GM12878 (cell line): Measurements from ENCODE around the gene GABBR2. TPM values are rescaled to one million over a fixed set of nuclear protein-coding genes. Genes with fewer than 3 reads are reported as not detected.

Experiments
- ATAC-seq: fragments of 200-7000 bp; cut with Tn5 transposase; 3 replicates; pipeline ENCODE4 v1.9.1; 2020; ENCODE audit warnings: mild to moderate bottlenecking, moderate library complexity
- BruUV-seq: library from RNA; stranded (reverse); fragments of 400-500 nt; replicated peaks from 2 replicates; lab custom pipeline; 2021; lab: Mats Ljungman, UMichigan
- CTCF ChIA-PET: fragments of 300-600 bp; sonication (Branson Sonifier 250); formaldehyde crosslinking; extraction: SDS; loops from one replicate; lab custom pipeline; 2021; ENCODE audit warnings: inconsistent platforms; lab: Yijun Ruan, JAX
- POLR2A ChIA-PET: fragments of 350-600 bp; formaldehyde crosslinking; extraction: SDS; loops from one replicate; lab custom pipeline; 2021; ENCODE audit warnings: inconsistent platforms; lab: Charles Lee
- RAD21 ChIA-PET: fragments of 300-600 bp; sonication (Branson Sonifier 250); formaldehyde crosslinking; loops from one replicate; lab custom pipeline; 2023; ENCODE audit warnings: antibody characterized with exemption; ENCODE audit not compliant: unreplicated experiment; lab: Charles Lee
- SMC1A ChIA-PET: fragments of 300-600 bp; sonication (Branson Sonifier 250); formaldehyde crosslinking; loops from one replicate; lab custom pipeline; 2023; ENCODE audit not compliant: unreplicated experiment, uncharacterized antibody; lab: Charles Lee
- DNase-seq: peaks from one replicate; pipeline ENCODE4 v3.0.0-alpha.2; 2011; ENCODE audit warnings: low read depth, low spot score
- FAIRE-seq: peaks from 3 replicates; lab custom pipeline; 2011; peaks lifted over from hg19 to GRCh38; lab: Jason Lieb, UNC
- H2AFZ ChIP-seq: 2 replicates; pipeline ENCODE4 v1.6.0; 2011; ENCODE audit warnings: low read depth, low read length, control low read depth; ENCODE audit not compliant: control insufficient read depth
- H3K27ac ChIP-seq: 2 replicates; pipeline ENCODE4 v1.5.1; 2011; ENCODE audit warnings: control low read depth; ENCODE audit not compliant: control insufficient read depth, insufficient read depth
- H3K27me3 ChIP-seq, 2 experiments: replicated peaks in 1 of 2; 2 replicates each; pipeline versions ENCODE4 v1.6.0 to v1.6.1; 2011; ENCODE audit warnings: low read length in 1 of 2; ENCODE audit not compliant: control insufficient read depth in 2 of 2, insufficient read depth in 2 of 2
- H3K36me3 ChIP-seq, 2 experiments: 2 replicates each; pipeline ENCODE4 v1.5.1; 2011; ENCODE audit warnings: low read length in 1 of 2; ENCODE audit not compliant: control insufficient read depth in 2 of 2, insufficient read depth in 2 of 2
- H3K4me1 ChIP-seq: 2 replicates; pipeline ENCODE4 v1.6.1; 2011; ENCODE audit warnings: mild to moderate bottlenecking, low read length, moderate library complexity, mixed read lengths; ENCODE audit not compliant: control insufficient read depth, insufficient read depth
- H3K4me2 ChIP-seq: 2 replicates; pipeline ENCODE4 v1.6.0; 2011; ENCODE audit warnings: control low read depth; ENCODE audit not compliant: control insufficient read depth, insufficient read depth
- H3K4me3 ChIP-seq: fragments of 200-600 bp; sonication (generic); 2 replicates; pipeline ENCODE4 v1.5.1; 2016
- H3K79me2 ChIP-seq: 2 replicates; pipeline ENCODE4 v1.6.0; 2011; ENCODE audit warnings: low read length; ENCODE audit not compliant: control insufficient read depth, insufficient read depth
- H3K9ac ChIP-seq: 2 replicates; pipeline ENCODE4 v1.8.0; 2011; ENCODE audit warnings: low read length, control low read depth, mixed read lengths; ENCODE audit not compliant: control insufficient read depth, insufficient read depth
- H3K9me3 ChIP-seq: replicated peaks from 3 replicates; pipeline ENCODE4 v1.5.1; 2011; ENCODE audit warnings: mild to moderate bottlenecking, low read length; ENCODE audit not compliant: control insufficient read depth, insufficient read depth
- H4K20me1 ChIP-seq: 2 replicates; pipeline ENCODE4 v1.6.0; 2011; ENCODE audit not compliant: control insufficient read depth, insufficient read depth
- EP300 ChIP-seq, 2 experiments: fragments of 150-350 bp in 1 of 2; IDR thresholded peaks; 2 replicates each; pipeline ENCODE4 v1.6.1; 2011 to 2012; ENCODE audit warnings: low read depth in 2 of 2, low read length in 2 of 2, borderline replicate concordance in 1 of 2, improper control_type of control experiment in 1 of 2, inconsistent platforms in 1 of 2; ENCODE audit not compliant: control insufficient read depth in 1 of 2
- HDAC6 ChIP-seq: fragments of 200-600 bp; sonication (generic); IDR thresholded peaks from one replicate; pipeline ENCODE4 v1.8.0; 2017; ENCODE audit warnings: antibody characterized with exemption; ENCODE audit not compliant: unreplicated experiment
- JUNB ChIP-seq: IDR thresholded peaks from 2 replicates; pipeline ENCODE4 v1.6.1; 2016; ENCODE audit warnings: antibody characterized with exemption, mild to moderate bottlenecking
- JUND ChIP-seq: IDR thresholded peaks from 2 replicates; pipeline ENCODE4 v1.6.1; 2012; ENCODE audit warnings: low read depth, mild to moderate bottlenecking, low read length, improper control_type of control experiment, moderate library complexity
- MEF2B ChIP-seq: fragments of 450-650 bp; IDR thresholded peaks from 2 replicates; pipeline ENCODE4 v1.6.1; 2018; ENCODE audit warnings: mild to moderate bottlenecking, moderate library complexity; ENCODE audit not compliant: partially characterized antibody, poor library complexity, severe bottlenecking
- MYC ChIP-seq: IDR thresholded peaks from 2 replicates; pipeline ENCODE4 v1.6.1; 2011; ENCODE audit warnings: mild to moderate bottlenecking, low read length, moderate library complexity, inconsistent platforms; ENCODE audit not compliant: insufficient read depth, insufficient replicate concordance, insufficient read length, severe bottlenecking
- NFYA ChIP-seq: IDR thresholded peaks from 2 replicates; pipeline ENCODE4 v1.6.1; 2011; ENCODE audit warnings: low read depth, mild to moderate bottlenecking, low read length, improper control_type of control experiment, borderline replicate concordance
- RELA ChIP-seq: fragments of 450-650 bp; IDR thresholded peaks from 2 replicates; pipeline ENCODE4 v1.8.0; 2014; ENCODE audit warnings: borderline replicate concordance; ENCODE audit not compliant: partially characterized antibody
- RFX5 ChIP-seq: IDR thresholded peaks from 2 replicates; pipeline ENCODE4 v1.6.1; 2011; ENCODE audit warnings: low read depth, low read length, improper control_type of control experiment
- SPI1 ChIP-seq: IDR thresholded peaks from 2 replicates; pipeline ENCODE4 v1.6.1; 2011; ENCODE audit warnings: low read depth, mild to moderate bottlenecking, low read length, moderate library complexity, borderline replicate concordance; ENCODE audit not compliant: insufficient read depth
- TARDBP ChIP-seq: IDR thresholded peaks from 2 replicates; pipeline ENCODE4 v1.6.1; 2016; ENCODE audit warnings: borderline replicate concordance
- TCF12 ChIP-seq: IDR thresholded peaks from 2 replicates; pipeline ENCODE4 v1.6.1; 2011; ENCODE audit warnings: low read depth, mild to moderate bottlenecking, low read length
- ZNF622 ChIP-seq: fragments of 450-650 bp; IDR thresholded peaks from 2 replicates; pipeline ENCODE4 v1.6.1; 2017; ENCODE audit warnings: mild to moderate bottlenecking, inconsistent platforms
- WGBS: methylation state at CpG from one replicate; pipeline ENCODE4 v1.1.6; 2016; ENCODE audit warnings: low lambda C conversion rate; ENCODE audit not compliant: insufficient replicate concordance, insufficient coverage; ENCODE audit errors: missing lambda C conversion rate; 5-methylcytosine and 5-hydroxymethylcytosine counted together
- in situ Hi-C: fragments of 300-500 bp; cut with MboI; formaldehyde crosslinking; loops from 9 replicates; pipeline ENCODE4 v1.14.3; 2018; ENCODE audit warnings: mixed read lengths
- intact Hi-C: fragments of 100-400 bp; cut with micrococcal nuclease; formaldehyde crosslinking; loops from one replicate; pipeline ENCODE4 v1.14.2; 2022; ENCODE audit not compliant: unreplicated experiment
- polyA plus RNA-seq, 11 experiments: library from polyadenylated mRNA; depleted of rRNA in 4 of 11; unstranded in 6 of 11; stranded (reverse) in 5 of 11; fragments of >200 nt; fragmentation: Nextera tagmentation in 4 of 11; fragmentation: Illumina TruSeq in 1 of 11; extraction: Ambion mirVana in 4 of 11; extraction: Trizol in 1 of 11; gene quantifications; 1 replicate in 1 of 11; 2 replicates in 10 of 11; pipeline versions ENCODE4 v1.2.1 to v1.2.3, GENCODE V29; 2011 to 2016; ENCODE audit warnings: inconsistent platforms in 2 of 11, missing spikeins in 2 of 11, low read depth in 1 of 11
- total RNA-seq, 4 experiments: library from RNA; depleted of rRNA in 3 of 4; stranded (reverse); fragments of >200 nt in 3 of 4; fragmentation: Illumina TruSeq in 1 of 4; extraction: Trizol in 1 of 4; gene quantifications; 2 replicates each; pipeline versions ENCODE4 v1.2.1 to v1.2.3, GENCODE V29; 2013 to 2021
- TF ChIP-seq, protein P1 (sequence below): IDR thresholded peaks from 2 replicates; pipeline ENCODE4 v1.6.1; 2012; ENCODE audit warnings: mild to moderate bottlenecking, low read depth, low read length
- TF ChIP-seq, protein P2 (sequence below): fragments of 150-350 bp; IDR thresholded peaks from 2 replicates; pipeline ENCODE4 v1.6.1; 2016; ENCODE audit warnings: low read depth, low read length

Gene GABBR2
- total and polyA plus RNA-seq, 10 of the 15 experiments (the other 5 are each of a cell fraction or from before 2014, with no cell fraction given), result 0.02 to 2.2 (median 0.06) TPM; not detected in 2

DNA sequence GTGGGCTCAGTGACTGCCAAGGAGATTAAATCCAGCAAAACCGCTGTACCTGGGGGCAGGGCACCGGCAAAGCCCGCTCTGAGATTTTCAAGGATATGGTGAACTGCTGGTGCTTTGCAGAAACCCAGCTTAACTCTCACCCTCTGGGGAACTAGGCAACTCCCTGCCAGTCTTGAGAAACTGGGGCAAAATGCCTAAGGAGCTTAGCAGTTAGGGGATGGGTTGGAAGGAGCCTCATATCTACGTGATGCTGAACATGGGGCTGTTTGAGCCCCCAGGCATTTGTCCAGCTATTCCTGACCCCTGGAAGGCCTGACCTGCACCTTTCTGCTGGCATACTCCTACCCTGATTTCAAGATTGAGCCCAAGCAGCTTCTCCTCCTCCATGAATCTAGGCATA lies 344.6 kb downstream of the GABBR2 start:
- DNase-seq (no peak), FAIRE-seq (no peak), ATAC-seq (no peak)
- H3K4me3 ChIP-seq, result no peak overlapping the region
- intact Hi-C loops (no loop called here), in situ Hi-C loops (no loop called here)
- ChIA-PET CTCF (no interaction called here), SMC1A (interaction anchor here (0.6 kb wide), 1 partner anchor 157 kb away, joined by 3 read pairs; no protein-coding TSS in a partner anchor), RAD21 (no interaction called here), POLR2A (no interaction called here)
- H2AFZ ChIP-seq, result no peak overlapping the region
- no TSS peak for BruUV-seq
- no peaks in the 10 kb centered on the region for H3K36me3 ChIP-seq
- no peaks in the 10 kb centered on the region for H3K79me2 ChIP-seq
- no peaks in the 10 kb centered on the region for H4K20me1 ChIP-seq
- TF ChIP-seq JUND, result no peak
- no peak for TF ChIP-seq TCF12
- TF ChIP-seq RELA, result no peak
- no peak for TF ChIP-seq MEF2B
- TF ChIP-seq ZNF622, result no peak
- TF ChIP-seq SPI1, result no peak
- TF ChIP-seq EP300 (IDR thresholded peaks at IDR 0.05; ENCODE audit: borderline replicate concordance in 1 of 2, control insufficient read depth in 1 of 2, low read depth in 2 of 2, low read length in 2 of 2), result no peak
- no peak for TF ChIP-seq TARDBP
- no peak for TF ChIP-seq MYC
- no peak for TF ChIP-seq NFYA
- TF ChIP-seq, protein P1, sequence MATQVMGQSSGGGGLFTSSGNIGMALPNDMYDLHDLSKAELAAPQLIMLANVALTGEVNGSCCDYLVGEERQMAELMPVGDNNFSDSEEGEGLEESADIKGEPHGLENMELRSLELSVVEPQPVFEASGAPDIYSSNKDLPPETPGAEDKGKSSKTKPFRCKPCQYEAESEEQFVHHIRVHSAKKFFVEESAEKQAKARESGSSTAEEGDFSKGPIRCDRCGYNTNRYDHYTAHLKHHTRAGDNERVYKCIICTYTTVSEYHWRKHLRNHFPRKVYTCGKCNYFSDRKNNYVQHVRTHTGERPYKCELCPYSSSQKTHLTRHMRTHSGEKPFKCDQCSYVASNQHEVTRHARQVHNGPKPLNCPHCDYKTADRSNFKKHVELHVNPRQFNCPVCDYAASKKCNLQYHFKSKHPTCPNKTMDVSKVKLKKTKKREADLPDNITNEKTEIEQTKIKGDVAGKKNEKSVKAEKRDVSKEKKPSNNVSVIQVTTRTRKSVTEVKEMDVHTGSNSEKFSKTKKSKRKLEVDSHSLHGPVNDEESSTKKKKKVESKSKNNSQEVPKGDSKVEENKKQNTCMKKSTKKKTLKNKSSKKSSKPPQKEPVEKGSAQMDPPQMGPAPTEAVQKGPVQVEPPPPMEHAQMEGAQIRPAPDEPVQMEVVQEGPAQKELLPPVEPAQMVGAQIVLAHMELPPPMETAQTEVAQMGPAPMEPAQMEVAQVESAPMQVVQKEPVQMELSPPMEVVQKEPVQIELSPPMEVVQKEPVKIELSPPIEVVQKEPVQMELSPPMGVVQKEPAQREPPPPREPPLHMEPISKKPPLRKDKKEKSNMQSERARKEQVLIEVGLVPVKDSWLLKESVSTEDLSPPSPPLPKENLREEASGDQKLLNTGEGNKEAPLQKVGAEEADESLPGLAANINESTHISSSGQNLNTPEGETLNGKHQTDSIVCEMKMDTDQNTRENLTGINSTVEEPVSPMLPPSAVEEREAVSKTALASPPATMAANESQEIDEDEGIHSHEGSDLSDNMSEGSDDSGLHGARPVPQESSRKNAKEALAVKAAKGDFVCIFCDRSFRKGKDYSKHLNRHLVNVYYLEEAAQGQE, result no peak
- no peak for TF ChIP-seq HDAC6
- no peak for TF ChIP-seq JUNB
- TF ChIP-seq, protein P2, sequence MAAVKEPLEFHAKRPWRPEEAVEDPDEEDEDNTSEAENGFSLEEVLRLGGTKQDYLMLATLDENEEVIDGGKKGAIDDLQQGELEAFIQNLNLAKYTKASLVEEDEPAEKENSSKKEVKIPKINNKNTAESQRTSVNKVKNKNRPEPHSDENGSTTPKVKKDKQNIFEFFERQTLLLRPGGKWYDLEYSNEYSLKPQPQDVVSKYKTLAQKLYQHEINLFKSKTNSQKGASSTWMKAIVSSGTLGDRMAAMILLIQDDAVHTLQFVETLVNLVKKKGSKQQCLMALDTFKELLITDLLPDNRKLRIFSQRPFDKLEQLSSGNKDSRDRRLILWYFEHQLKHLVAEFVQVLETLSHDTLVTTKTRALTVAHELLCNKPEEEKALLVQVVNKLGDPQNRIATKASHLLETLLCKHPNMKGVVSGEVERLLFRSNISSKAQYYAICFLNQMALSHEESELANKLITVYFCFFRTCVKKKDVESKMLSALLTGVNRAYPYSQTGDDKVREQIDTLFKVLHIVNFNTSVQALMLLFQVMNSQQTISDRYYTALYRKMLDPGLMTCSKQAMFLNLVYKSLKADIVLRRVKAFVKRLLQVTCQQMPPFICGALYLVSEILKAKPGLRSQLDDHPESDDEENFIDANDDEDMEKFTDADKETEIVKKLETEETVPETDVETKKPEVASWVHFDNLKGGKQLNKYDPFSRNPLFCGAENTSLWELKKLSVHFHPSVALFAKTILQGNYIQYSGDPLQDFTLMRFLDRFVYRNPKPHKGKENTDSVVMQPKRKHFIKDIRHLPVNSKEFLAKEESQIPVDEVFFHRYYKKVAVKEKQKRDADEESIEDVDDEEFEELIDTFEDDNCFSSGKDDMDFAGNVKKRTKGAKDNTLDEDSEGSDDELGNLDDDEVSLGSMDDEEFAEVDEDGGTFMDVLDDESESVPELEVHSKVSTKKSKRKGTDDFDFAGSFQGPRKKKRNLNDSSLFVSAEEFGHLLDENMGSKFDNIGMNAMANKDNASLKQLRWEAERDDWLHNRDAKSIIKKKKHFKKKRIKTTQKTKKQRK, result no peak
- no peak for TF ChIP-seq RFX5
- no peaks in the 10 kb centered on the region for H3K4me1 ChIP-seq
- no peak overlapping the region for H3K27ac ChIP-seq
- H3K9ac ChIP-seq, result no peak overlapping the region
- no peak overlapping the region for H3K4me2 ChIP-seq
- H3K27me3 ChIP-seq, result peaks cover 0 to 2% of the 10 kb centered on the region in 2 experiments; a peak in 3 of 4 replicates
- 67% methylated on average over 4 of the region's 4 CpGs for WGBS
- peaks cover 1% of the 10 kb centered on the region for H3K9me3 ChIP-seq
